Measurements from ENCODE around the gene DENND4A.

Gene DENND4A

DNA sequence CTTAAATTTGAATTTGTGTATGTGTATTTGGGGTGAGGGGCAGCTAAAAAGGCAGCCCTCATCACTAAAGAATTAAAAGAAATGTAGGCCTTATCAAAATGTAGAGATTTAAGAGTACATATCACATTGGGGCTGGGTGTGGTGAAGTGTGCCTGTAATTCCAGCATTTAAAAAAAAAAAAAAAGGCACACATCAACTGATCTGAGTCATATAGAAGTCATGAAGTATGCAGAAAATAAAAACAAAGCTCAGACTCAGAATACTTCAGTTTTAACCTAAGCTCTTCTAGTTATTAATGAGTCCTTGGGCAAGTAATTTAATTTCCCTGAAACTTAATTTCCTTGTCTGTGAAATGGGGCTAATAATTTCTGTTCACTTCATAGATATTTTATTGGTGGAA lies 138.8 kb downstream of the DENND4A start:
- no peak overlapping the region for H3K4me3 ChIP-seq
- TF ChIP-seq POLR2AphosphoS5 (IDR thresholded peaks at IDR 0.05; ENCODE audit: borderline replicate concordance, low read depth, low read length) (no peak), EZH2 (IDR thresholded peaks at IDR 0.05) (no peak), FOXP2 (optimal IDR thresholded peaks at IDR 0.05; ENCODE audit: control extremely low read depth, extremely low read length, insufficient read depth) (no peak)
- H3K9me3 ChIP-seq (ENCODE audit: low read depth, low read length): no peaks in the 10 kb centered on the region
- no peak for DNase-seq (ENCODE audit: low read depth, low spot score)
- no peak overlapping the region for H3K9ac ChIP-seq (ENCODE audit: insufficient read length)
- H3K27ac ChIP-seq: no peak overlapping the region
- H3K36me3 ChIP-seq (ENCODE audit: insufficient read depth, low read length): no peaks in the 10 kb centered on the region

- no peak overlapping the region for H3K27ac ChIP-seq
- no peak overlapping the region for H3K4me3 ChIP-seq
- no peak overlapping the region for H3K9ac ChIP-seq (ENCODE audit: insufficient read length)
- no peak for DNase-seq (ENCODE audit: low read depth, low spot score)
- TF ChIP-seq POLR2AphosphoS5 (IDR thresholded peaks at IDR 0.05; ENCODE audit: borderline replicate concordance, low read depth, low read length) (no peak), FOXP2 (optimal IDR thresholded peaks at IDR 0.05; ENCODE audit: control extremely low read depth, extremely low read length, insufficient read depth) (no peak), EZH2 (IDR thresholded peaks at IDR 0.05) (no peak)
- H3K36me3 ChIP-seq (ENCODE audit: insufficient read depth, low read length): no peaks in the 10 kb centered on the region
- no peaks in the 10 kb centered on the region for H3K9me3 ChIP-seq (ENCODE audit: low read depth, low read length)
These were observed 140.0 kb downstream of the DENND4A start for GRCh38 chr15:65651831-65652749.

- no peak overlapping the region for H3K4me3 ChIP-seq
- H3K9me3 ChIP-seq (ENCODE audit: low read depth, low read length): no peaks in the 10 kb centered on the region
- no peak for DNase-seq (ENCODE audit: low read depth, low spot score)
- no peak overlapping the region for H3K9ac ChIP-seq (ENCODE audit: insufficient read length)
- no peaks in the 10 kb centered on the region for H3K36me3 ChIP-seq (ENCODE audit: insufficient read depth, low read length)
- TF ChIP-seq POLR2AphosphoS5 (IDR thresholded peaks at IDR 0.05; ENCODE audit: borderline replicate concordance, low read depth, low read length) (no peak), FOXP2 (optimal IDR thresholded peaks at IDR 0.05; ENCODE audit: control extremely low read depth, extremely low read length, insufficient read depth) (no peak), EZH2 (IDR thresholded peaks at IDR 0.05) (no peak)
- H3K27ac ChIP-seq: no peak overlapping the region
These were observed 141.1 kb downstream of the DENND4A start for GRCh38 chr15:65651042-65651322.

GRCh38 chr15:65650312-65651041 lies 141.6 kb downstream of the DENND4A start:
- Histone ChIP-seq H3K9me3 (ENCODE audit: low read depth, low read length) (no peaks in the 10 kb centered on the region), H3K4me3 (no peak overlapping the region), H3K9ac (ENCODE audit: insufficient read length) (no peak overlapping the region), H3K36me3 (ENCODE audit: insufficient read depth, low read length) (no peaks in the 10 kb centered on the region), H3K27ac (no peak overlapping the region)
- DNase-seq (ENCODE audit: low read depth, low spot score): no peak
- no peak for TF ChIP-seq POLR2AphosphoS5 (IDR thresholded peaks at IDR 0.05; ENCODE audit: borderline replicate concordance, low read depth, low read length)
- no peak for TF ChIP-seq FOXP2 (optimal IDR thresholded peaks at IDR 0.05; ENCODE audit: control extremely low read depth, extremely low read length, insufficient read depth)
- no peak for TF ChIP-seq EZH2 (IDR thresholded peaks at IDR 0.05)

GRCh38 chr15:65646486-65646885 lies 145.6 kb downstream of the DENND4A start:
- no peak for TF ChIP-seq FOXP2 (optimal IDR thresholded peaks at IDR 0.05; ENCODE audit: control extremely low read depth, extremely low read length, insufficient read depth)
- no peak for TF ChIP-seq EZH2 (IDR thresholded peaks at IDR 0.05)
- no peak for TF ChIP-seq POLR2AphosphoS5 (IDR thresholded peaks at IDR 0.05; ENCODE audit: borderline replicate concordance, low read depth, low read length)
- no peak overlapping the region for H3K27ac ChIP-seq
- H3K36me3 ChIP-seq (ENCODE audit: insufficient read depth, low read length): no peaks in the 10 kb centered on the region
- H3K9me3 ChIP-seq (ENCODE audit: low read depth, low read length): no peaks in the 10 kb centered on the region
- H3K4me3 ChIP-seq: no peak overlapping the region
- no peak overlapping the region for H3K9ac ChIP-seq (ENCODE audit: insufficient read length)
- no peak for DNase-seq (ENCODE audit: low read depth, low spot score)

- TF ChIP-seq EZH2 (IDR thresholded peaks at IDR 0.05) (no peak), POLR2AphosphoS5 (IDR thresholded peaks at IDR 0.05; ENCODE audit: borderline replicate concordance, low read depth, low read length) (no peak), FOXP2 (optimal IDR thresholded peaks at IDR 0.05; ENCODE audit: control extremely low read depth, extremely low read length, insufficient read depth) (no peak)
- Histone ChIP-seq H3K9me3 (ENCODE audit: low read depth, low read length) (no peaks in the 10 kb centered on the region), H3K9ac (ENCODE audit: insufficient read length) (no peak overlapping the region), H3K4me3 (no peak overlapping the region), H3K36me3 (ENCODE audit: insufficient read depth, low read length) (no peaks in the 10 kb centered on the region), H3K27ac (no peak overlapping the region)
- no peak for DNase-seq (ENCODE audit: low read depth, low spot score)
These were observed 146.7 kb downstream of the DENND4A start for GRCh38 chr15:65645392-65645791.

DNA sequence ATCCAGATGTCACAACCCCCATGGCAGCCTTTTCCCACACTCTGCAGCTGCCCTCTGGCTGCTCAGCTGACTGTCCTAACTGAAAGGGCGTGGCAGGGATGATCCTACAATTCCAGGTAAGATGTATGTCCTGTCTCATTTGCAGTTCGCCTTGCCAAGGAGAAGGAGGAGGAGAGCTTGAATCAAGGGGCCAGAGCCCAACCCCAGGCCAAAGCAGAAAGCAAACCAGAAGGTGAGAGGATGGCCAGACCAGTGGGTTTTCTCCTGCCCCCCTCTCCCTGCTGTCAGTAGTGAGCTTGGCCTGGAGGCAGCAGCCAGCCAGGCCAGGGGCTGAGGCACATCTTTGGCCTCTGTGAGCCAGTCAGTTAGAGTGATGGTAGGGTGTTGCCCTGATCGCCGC lies 147.8 kb downstream of the DENND4A start:
- DNase-seq (ENCODE audit: low read depth, low spot score): no peak
- H3K9ac ChIP-seq (ENCODE audit: insufficient read length): no peak overlapping the region
- no peaks in the 10 kb centered on the region for H3K36me3 ChIP-seq (ENCODE audit: insufficient read depth, low read length)
- no peak overlapping the region for H3K27ac ChIP-seq
- H3K4me3 ChIP-seq: no peak overlapping the region
- TF ChIP-seq EZH2 (IDR thresholded peaks at IDR 0.05): no peak
- TF ChIP-seq POLR2AphosphoS5 (IDR thresholded peaks at IDR 0.05; ENCODE audit: borderline replicate concordance, low read depth, low read length): no peak
- no peak for TF ChIP-seq FOXP2 (optimal IDR thresholded peaks at IDR 0.05; ENCODE audit: control extremely low read depth, extremely low read length, insufficient read depth)
- H3K9me3 ChIP-seq (ENCODE audit: low read depth, low read length): no peaks in the 10 kb centered on the region

- Histone ChIP-seq H3K36me3 (ENCODE audit: insufficient read depth, low read length) (no peaks in the 10 kb centered on the region), H3K9me3 (ENCODE audit: low read depth, low read length) (no peaks in the 10 kb centered on the region), H3K27ac (no peak overlapping the region), H3K9ac (ENCODE audit: insufficient read length) (no peak overlapping the region), H3K4me3 (no peak overlapping the region)
- DNase-seq (ENCODE audit: low read depth, low spot score): no peak
- TF ChIP-seq POLR2AphosphoS5 (IDR thresholded peaks at IDR 0.05; ENCODE audit: borderline replicate concordance, low read depth, low read length) (no peak), EZH2 (IDR thresholded peaks at IDR 0.05) (no peak), FOXP2 (optimal IDR thresholded peaks at IDR 0.05; ENCODE audit: control extremely low read depth, extremely low read length, insufficient read depth) (no peak)
These were observed 149.5 kb downstream of the DENND4A start for GRCh38 chr15:65642594-65642993.
